HUES6 (cell line): ENCODE results near the gene FAS.

Experiments
- H3K27ac ChIP-seq: 2 replicates; pipeline ENCODE4 v1.7.0; 2013; ENCODE audit warnings: low read depth, mild to moderate bottlenecking, low read length, inconsistent platforms
- H3K27me3 ChIP-seq: 2 replicates; pipeline ENCODE4 v1.6.1; 2013; ENCODE audit warnings: low read length; ENCODE audit not compliant: control insufficient read depth, insufficient read depth
- H3K36me3 ChIP-seq: 2 replicates; pipeline ENCODE4 v1.6.1; 2013; ENCODE audit warnings: low read length; ENCODE audit not compliant: control insufficient read depth, insufficient read depth
- H3K4me1 ChIP-seq: 2 replicates; pipeline ENCODE4 v1.6.1; 2013; ENCODE audit warnings: low read length; ENCODE audit not compliant: control insufficient read depth, insufficient read depth
- H3K4me3 ChIP-seq: 2 replicates; pipeline ENCODE4 v1.5.1; 2013; ENCODE audit warnings: low read depth, low read length
- H3K9ac ChIP-seq: one replicate; pipeline ENCODE4 v1.6.1; 2013; ENCODE audit warnings: mild to moderate bottlenecking, low read length
- H3K9me3 ChIP-seq: 2 replicates; pipeline ENCODE4 v1.6.1; 2013; ENCODE audit warnings: low read depth, low read length; ENCODE audit not compliant: control insufficient read depth, insufficient read depth

The FAS gene

GRCh38 chr10:89042562-89042961, 52.0 kb downstream of the FAS start:
- Histone ChIP-seq H3K4me1 (no peaks in the 10 kb centered on the region), H3K4me3 (no peak overlapping the region), H3K9me3 (no peaks in the 10 kb centered on the region), H3K36me3 (no peaks in the 10 kb centered on the region), H3K27ac (no peak overlapping the region), H3K9ac (no peak overlapping the region), H3K27me3 (no peaks in the 10 kb centered on the region)

DNA sequence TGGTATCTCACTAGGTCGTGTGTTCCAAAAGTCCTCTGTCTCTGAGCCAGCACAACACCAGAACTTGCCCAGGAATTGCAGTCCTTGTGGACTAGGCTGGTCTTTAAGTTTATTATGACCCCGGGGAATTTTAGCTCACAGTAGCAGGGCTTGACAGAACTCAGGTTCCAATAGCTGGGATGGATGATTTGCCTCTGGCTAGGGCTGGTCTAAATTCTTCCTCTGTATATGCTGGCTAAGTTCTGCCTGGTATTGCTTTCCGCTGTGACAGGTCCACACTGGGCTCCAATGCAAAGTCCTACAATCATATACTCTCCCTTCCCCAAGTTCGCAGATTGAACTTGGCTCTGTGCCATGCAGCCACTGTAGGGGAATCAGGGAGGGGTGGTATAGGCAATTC, 52.5 kb downstream of the FAS start:
- no peaks in the 10 kb centered on the region for H3K27me3 ChIP-seq
- no peaks in the 10 kb centered on the region for H3K4me1 ChIP-seq
- no peak overlapping the region for H3K4me3 ChIP-seq
- no peaks in the 10 kb centered on the region for H3K9me3 ChIP-seq
- H3K9ac ChIP-seq: no peak overlapping the region
- no peak overlapping the region for H3K27ac ChIP-seq
- H3K36me3 ChIP-seq: no peaks in the 10 kb centered on the region

DNA sequence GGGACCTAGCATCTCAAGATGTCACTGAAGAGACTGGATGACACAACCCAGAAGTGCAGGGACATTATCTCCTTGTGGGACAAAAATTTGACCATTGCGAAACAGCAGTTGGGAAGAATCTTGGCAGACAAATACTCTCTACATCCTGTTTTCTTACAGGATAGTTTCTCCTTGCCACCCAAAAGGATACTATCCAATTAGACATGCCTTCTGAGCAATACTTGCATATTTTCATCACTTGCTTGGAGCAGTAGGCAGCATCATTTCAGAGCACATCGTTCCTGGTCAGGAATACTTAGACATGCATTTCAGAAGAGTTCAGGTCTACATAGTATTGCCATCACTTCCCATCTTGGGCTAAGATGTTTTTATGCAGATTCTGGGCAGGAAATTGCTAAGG, 56.8 kb downstream of the FAS start:
- H3K9me3 ChIP-seq: no peaks in the 10 kb centered on the region
- H3K36me3 ChIP-seq: no peaks in the 10 kb centered on the region
- H3K9ac ChIP-seq: no peak overlapping the region
- no peak overlapping the region for H3K27ac ChIP-seq
- H3K4me1 ChIP-seq: no peaks in the 10 kb centered on the region
- no peak overlapping the region for H3K4me3 ChIP-seq
- H3K27me3 ChIP-seq: no peaks in the 10 kb centered on the region

DNA sequence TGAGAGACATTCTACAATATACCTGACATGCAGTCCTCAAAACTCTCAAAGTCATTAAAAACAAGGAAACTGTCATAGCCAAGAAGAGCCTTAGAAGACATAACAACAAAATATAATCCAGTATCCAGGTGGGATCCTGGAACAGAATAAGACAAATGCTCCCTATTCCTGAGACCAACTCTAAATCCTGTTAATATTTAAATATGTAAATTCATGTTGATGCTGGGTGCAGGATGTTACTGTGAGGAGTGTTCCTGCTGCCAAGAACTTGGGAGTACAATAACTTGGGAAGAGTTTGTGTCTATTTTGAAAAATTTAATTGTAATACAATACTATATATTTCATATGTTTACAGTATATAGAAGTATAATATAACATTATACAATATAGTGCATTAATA, 61.0 kb downstream of the FAS start:
- Histone ChIP-seq H3K27ac (no peak overlapping the region), H3K4me1 (no peaks in the 10 kb centered on the region), H3K9ac (no peak overlapping the region), H3K9me3 (no peaks in the 10 kb centered on the region), H3K36me3 (no peaks in the 10 kb centered on the region), H3K4me3 (no peak overlapping the region), H3K27me3 (no peaks in the 10 kb centered on the region)

DNA sequence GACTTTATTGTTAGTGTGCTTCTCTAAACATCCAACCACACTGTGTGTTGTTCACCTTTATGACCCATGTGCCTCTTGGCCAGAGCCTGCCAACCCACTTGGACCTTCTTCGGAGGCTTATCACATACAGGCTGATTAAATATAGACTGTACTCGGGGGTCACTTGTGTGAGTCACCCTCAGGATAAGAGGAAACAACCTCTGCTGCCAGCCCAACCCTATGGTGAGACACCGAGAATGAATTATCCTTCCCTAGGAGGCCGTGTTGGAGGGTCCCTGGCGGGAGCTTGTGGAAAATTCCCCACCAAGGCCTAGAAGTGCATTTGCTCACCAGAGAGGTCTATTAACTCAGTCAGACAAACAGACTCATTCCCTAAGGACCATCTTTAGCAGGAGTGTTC, 63.0 kb downstream of the FAS start:
- Histone ChIP-seq H3K27ac (no peak overlapping the region), H3K4me1 (no peaks in the 10 kb centered on the region), H3K9me3 (no peaks in the 10 kb centered on the region), H3K27me3 (no peaks in the 10 kb centered on the region), H3K4me3 (no peak overlapping the region), H3K36me3 (no peaks in the 10 kb centered on the region), H3K9ac (no peak overlapping the region)

GRCh38 chr10:89055159-89055558, 64.6 kb downstream of the FAS start:
- H3K9me3 ChIP-seq: no peaks in the 10 kb centered on the region
- H3K9ac ChIP-seq: no peak overlapping the region
- H3K4me3 ChIP-seq: no peak overlapping the region
- H3K4me1 ChIP-seq: no peaks in the 10 kb centered on the region
- H3K27me3 ChIP-seq: no peaks in the 10 kb centered on the region
- H3K27ac ChIP-seq: no peak overlapping the region
- H3K36me3 ChIP-seq: no peaks in the 10 kb centered on the region

DNA sequence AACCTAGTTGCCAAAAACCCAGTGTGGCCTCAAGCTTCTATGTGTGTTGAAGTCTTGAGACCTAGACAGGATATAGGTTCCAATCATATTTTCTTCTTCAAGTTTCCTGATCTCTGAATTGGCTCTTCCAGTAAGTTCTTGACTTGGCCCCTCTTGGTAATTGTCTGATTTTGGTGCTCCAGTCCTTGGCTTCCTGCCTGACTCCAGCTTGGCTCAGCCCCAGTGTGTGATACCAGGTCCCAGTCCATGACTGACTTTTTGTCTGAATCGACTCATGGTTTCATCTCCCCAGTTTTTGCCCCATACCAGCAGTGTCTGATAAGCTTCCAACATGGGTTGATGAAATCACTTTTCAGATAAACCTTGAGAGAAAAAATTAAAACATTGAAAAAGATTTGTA, 72.3 kb downstream of the FAS start:
- Histone ChIP-seq H3K36me3 (no peaks in the 10 kb centered on the region), H3K4me1 (no peaks in the 10 kb centered on the region), H3K4me3 (no peak overlapping the region), H3K27me3 (no peaks in the 10 kb centered on the region), H3K9me3 (no peaks in the 10 kb centered on the region), H3K9ac (no peak overlapping the region), H3K27ac (no peak overlapping the region)

DNA sequence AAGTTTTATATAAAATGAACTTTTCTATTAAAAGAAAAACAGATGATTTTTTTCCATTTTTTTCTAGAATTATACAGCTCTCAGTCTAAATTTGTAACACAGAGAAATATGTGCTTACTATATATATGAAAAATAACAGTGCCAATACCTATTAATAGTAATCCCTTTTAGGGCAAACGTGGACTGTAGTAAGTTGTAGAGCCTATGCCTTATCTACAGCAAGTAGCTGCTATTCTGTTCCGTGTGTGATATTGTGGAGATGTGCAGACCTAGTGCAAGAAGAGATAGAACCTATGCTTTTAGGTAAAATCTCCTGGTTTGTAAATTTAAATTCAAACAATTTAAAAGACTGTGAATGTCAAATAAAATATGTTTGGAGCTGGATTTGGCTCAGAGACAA, 72.9 kb downstream of the FAS start:
- Histone ChIP-seq H3K27me3 (no peaks in the 10 kb centered on the region), H3K27ac (no peak overlapping the region), H3K4me3 (no peak overlapping the region), H3K9ac (no peak overlapping the region), H3K36me3 (no peaks in the 10 kb centered on the region), H3K9me3 (no peaks in the 10 kb centered on the region), H3K4me1 (no peaks in the 10 kb centered on the region)

DNA sequence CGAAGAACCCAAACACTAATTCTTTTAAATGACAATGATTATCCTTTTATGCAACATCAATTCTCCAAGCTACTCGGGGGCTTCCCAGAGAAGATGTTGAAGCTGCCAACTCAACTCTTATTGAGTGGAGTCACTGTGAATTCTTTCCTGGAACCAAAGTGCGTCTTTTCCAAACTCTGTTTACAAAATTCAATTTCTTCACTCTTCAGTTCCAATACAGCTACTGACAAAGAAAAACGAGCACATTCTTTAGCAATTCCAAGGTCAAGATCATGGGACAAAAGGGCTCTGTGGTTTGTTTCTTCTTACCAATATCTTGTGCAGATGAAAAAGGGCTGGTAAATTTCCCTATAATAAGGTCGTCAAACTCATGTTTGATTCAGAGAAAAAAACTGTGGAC, 74.2 kb downstream of the FAS start:
- no peaks in the 10 kb centered on the region for H3K4me1 ChIP-seq

More for the DNA sequence above, 74.2 kb downstream of the FAS start:
- Histone ChIP-seq H3K27me3 (no peaks in the 10 kb centered on the region), H3K4me3 (no peak overlapping the region), H3K9ac (no peak overlapping the region), H3K9me3 (no peaks in the 10 kb centered on the region), H3K36me3 (no peaks in the 10 kb centered on the region), H3K27ac (no peak overlapping the region)
